DMS 273 treated with DMSO at 0.1 percent for 48 hours (cell line): ENCODE results near the gene ASB4.

Experiments used
- DNase-seq: peaks from one replicate; lab custom pipeline; 2025; lab: John Stamatoyannopoulos, UW

Gene ASB4

DNA sequence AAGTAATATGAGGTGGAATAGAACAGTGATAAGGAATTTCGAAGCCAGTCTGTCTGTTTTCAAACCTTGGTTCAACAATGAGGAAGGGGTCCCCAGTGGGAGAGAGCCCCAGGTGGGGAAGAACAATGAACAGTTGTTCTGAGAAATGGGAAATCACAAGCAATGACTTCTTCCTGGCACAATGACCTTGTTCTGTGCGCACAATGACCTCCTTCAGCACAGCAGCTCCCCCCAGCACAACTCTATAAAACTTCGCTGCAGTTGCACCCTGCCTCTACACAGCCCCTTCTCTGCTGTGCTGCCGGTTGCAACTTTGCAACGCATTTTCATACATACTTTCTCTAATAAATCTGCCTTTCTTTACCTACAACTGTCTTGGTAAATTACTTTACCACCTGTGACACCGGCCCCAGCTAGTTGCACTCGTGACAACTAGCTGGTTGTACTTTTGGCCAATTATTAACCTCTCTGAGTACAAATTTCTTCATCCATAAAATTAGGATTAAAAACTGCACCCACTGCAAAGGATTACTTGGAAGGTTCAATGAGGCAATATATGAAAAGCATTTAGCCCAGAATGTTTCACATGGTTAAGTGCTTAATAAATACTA lies 40.5 kb downstream of the ASB4 start:
- no peak for DNase-seq

DNA sequence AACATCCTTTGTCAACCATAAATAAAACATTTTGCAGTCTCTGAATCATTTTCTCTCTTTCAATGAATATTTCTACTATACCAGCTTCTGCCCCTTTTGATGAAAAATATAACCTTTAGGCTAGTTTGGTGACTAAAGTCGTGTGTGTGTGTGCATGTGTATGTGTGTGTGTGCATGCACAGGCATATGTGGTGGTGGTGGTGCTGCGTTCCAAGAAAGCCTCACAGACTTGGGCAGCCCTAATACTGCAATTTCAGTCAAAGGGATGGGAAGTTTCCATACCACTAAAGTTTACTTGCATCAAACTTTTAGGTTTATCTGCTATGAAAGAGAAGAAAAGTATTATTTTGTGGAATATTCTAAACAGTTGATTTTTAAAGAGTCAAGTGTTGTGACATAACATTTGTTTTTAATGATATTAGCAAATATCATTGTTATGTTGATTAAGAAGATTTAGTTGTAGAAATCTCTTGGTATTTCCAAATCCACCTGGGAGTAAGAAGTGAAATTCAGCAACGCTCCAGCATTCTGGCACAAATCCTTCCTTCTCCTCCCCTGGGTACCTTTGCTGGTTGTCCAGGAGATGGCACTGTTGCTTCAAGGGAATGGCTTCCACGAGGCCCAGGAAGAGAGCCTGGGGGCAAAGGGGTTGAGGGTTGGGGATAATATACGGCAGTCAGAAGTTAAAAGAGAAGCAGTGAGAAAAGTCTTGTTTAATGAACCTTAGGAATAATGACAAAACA lies 41.5 kb downstream of the ASB4 start:
- DNase-seq, result peak; percentile 68

DNA sequence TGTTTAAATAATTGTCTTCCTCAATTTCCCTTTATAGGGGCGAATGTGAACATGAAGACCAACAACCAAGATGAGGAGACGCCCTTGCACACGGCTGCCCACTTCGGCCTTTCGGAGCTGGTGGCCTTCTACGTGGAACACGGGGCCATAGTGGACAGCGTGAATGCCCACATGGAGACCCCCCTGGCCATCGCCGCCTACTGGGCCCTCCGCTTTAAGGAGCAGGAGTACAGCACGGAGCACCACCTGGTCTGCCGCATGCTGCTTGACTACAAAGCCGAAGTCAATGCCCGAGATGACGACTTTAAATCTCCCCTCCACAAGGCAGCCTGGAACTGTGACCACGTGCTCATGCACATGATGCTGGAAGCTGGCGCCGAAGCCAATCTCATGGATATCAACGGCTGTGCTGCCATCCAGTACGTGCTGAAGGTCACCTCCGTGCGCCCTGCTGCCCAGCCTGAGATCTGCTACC lies 42.1 kb downstream of the ASB4 start:
- DNase-seq, result no peak

DNA sequence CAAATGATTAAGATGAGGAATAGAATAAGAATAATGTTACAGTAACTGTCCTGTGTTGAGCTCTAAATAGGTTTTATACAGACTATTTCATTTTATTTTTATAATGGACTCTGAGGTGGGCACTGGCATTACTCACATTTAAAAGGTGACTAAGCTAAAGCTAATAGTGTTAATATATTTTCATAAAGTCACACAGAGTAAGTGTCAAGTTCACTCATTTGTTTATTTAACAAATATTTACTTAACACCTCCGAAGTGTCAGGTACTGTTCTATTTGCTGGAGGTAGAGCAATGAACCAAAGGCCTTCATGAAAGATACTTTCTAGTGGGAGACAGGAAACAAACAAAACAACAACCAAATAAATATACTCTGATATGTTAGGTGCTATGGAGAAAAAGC lies 44.0 kb downstream of the ASB4 start:
- no peak for DNase-seq

DNA sequence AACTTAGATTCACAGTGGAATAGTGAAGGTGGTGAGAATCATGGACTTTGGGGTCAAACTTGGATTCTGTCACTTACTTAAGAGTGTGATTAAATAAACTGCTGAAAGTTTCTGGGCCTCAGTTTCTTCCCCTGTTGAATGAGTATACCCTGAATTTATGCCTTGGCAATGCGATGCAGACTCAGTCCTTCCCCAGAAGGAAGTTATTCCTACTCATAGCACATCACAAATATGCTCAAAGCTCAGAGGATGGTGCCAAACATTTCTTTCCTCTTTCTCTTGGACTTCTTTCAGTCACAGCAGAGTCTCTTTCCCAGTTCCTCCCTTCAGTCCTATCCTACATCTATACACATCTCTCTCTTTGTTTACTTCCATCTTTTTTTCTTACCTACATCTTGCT lies 45.1 kb downstream of the ASB4 start:
- DNase-seq, result no peak

DNA sequence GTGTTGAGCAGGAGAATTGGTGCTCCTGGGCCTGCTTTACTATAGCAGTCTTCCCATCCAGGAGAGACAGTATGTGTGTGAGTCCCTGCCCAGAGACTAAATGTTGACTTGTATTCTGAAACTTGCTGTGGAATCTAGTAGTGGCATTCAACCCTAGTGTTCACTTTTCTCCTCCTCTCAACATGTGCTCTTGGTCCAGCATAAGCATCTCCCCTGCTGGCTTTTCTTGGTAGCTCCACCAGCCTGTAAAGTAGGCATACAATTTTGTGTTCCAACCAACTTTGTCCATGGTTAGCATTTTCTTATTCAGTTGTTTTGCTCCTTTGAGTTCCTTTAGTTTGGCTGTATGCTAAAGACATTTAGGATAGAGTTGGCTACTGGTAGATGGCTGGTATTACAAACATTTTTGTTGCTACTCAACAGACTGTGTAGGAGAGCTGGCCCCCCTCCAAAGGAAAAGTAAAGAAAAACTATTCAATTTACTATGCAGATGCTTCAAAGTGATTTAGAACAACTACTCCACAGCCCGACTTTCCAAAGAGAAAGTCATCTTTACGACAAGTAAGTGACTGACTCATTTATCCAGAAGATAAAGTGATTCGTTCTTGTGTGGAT lies 46.0 kb downstream of the ASB4 start:
- no peak for DNase-seq

DNA sequence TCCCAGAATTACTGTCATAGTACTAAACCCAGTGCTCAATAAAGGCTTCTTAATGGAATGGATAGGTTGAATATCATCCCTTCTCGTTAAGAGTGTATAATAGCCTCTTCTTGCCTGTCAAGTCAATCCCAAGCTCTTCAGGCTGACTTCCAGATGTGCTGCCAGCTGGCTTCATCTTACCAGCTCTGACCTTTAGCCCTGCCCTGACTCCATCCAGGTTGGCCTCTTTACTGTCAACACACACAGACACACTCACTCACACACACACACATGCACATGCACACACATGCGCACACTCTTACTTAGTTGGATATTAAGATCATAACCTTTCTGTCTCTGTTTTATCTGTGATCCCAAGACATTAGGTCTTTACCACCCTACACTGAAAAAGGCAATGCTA lies 49.1 kb downstream of the ASB4 start:
- no peak for DNase-seq

DNA sequence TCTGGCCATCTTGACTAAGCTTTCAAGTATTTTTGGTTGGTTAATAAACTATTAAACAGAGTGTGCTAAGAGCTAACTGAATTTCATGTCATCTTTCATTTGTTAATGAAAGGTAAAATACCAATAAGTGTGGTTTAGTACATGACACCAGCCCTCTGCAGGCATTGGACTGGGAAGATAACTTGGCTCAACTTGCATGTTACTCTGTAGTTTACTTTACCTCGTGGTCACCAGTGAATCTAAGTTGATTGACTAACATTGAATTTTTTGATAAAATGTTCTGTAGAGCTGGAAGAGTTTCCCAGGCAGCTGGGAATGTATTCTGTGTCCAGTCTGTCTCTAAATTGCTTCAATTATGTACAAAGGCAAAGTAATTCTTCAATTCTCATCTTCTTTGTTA lies 49.9 kb downstream of the ASB4 start:
- no peak for DNase-seq

DNA sequence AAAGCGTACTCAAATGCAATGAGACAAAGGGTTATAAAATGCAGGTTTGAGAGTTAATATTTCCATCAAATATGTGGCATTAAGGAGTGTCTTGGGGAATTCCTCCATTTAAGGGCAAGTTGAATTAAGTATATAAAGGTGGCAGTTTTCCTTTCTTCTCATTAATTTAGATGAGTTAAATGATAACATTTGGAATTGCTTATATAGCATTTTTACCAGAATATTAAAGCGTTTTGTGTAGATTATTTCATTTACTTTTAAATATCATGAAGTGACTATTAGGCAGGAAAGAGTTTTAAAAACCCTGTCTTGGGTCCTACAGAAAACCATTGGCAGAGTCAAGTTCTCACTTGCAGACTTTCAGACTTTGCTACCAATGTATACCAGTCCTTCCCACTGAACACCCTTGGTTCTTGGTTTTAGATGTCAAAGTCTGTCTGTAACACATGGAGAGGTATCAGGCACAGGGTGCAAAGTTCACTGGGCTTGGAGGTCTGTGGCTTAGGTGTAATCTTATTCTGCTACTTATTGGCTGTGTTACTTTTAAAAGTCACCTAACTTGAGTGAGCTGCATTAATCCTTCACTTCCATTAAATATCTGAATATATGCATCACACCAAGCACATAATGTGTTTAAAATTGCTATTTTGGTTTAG lies 51.0 kb downstream of the ASB4 start:
- no peak for DNase-seq

DNA sequence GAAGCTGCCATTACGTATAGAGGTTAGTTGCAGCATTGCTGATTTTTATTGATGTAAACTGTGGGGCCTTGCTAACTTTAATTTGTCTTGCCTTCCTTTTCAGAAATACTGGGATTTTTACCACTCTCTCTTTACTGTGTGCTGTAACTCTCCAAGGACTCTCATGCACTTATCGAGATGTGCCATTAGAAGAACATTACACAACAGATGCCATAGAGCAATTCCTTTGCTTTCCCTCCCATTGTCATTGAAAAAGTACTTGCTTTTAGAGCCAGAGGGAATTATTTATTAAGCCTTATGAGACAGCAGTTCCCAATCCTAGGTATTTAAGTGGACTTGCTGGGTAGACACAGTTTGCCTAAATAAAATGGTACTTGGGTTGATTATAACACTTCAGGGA lies 51.7 kb downstream of the ASB4 start:
- DNase-seq, result no peak

DNA sequence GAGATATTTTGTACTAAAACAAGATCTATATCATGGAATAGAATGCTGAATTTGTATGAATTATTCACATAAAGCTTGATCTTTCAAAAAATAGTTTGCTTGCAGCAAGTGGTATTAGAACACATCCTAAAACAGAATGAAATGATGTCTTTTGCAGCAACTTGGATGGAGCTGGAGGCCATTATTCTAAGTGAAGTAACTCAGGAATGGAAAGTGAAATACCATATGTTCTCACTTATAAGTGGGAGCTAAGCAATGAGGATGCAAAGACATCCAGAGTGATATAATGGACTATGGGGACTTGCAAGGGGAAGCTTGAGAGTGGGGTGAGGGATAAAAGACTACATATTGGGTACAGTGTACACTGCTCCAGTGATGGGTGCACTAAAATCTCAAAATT lies 53.7 kb downstream of the ASB4 start:
- no peak for DNase-seq

DNA sequence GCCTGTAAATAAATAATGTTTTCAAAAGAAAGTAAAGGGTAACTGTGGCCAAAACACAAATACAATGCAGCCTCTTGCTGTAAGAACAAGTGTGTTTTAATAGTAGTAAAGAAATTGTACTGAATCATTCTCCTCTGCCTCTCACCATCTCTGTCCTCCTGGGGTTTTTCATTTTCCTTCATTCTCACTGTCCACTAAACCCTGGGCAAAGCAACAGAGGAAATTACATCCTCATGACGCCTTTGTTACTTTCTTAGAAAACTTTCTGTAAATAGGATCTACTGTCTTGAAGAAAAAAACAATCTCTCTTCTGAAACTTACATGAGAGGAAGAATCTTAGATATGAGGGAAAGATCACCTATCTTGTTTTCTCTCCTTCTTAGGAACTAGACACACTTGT lies 54.6 kb downstream of the ASB4 start:
- no peak for DNase-seq

DNA sequence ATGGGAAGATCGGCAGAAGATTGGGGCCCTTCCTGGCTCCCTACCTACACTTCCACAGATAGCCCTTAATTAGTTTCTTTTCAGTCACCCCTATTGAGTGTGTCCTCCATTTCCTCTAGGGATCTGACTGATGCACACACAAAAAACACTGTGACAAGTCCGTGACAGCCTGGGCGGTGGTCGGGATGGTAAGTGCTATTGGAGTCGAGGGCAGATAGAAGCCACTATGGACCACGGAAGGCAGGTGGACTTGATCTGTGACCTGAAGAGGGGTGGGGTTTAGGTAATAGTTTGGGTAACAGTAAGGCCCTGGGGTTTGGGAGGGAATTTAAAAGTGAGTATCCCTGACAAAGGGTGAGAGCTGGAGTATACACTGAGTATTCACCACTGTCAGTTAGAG lies 57.6 kb downstream of the ASB4 start:
- no peak for DNase-seq

DNA sequence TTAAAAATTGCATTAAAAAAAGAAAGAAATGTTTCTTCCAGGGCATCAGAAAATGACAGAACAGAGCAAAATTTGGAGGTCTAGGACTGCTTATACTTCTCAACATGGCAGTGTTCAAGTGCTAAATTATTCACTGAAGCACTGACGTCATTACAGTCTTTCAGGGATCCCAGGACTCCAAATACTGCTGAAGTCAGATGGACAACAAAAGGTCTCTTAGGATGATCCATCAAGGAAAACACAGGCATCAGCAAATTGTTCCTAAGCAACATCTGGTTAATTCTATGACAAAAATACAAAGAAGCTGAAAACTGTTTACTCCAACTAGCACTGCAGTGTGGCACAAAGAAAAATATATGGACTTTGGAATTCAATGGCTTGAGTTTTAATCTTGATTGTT lies 58.4 kb downstream of the ASB4 start:
- DNase-seq, result no peak

DNA sequence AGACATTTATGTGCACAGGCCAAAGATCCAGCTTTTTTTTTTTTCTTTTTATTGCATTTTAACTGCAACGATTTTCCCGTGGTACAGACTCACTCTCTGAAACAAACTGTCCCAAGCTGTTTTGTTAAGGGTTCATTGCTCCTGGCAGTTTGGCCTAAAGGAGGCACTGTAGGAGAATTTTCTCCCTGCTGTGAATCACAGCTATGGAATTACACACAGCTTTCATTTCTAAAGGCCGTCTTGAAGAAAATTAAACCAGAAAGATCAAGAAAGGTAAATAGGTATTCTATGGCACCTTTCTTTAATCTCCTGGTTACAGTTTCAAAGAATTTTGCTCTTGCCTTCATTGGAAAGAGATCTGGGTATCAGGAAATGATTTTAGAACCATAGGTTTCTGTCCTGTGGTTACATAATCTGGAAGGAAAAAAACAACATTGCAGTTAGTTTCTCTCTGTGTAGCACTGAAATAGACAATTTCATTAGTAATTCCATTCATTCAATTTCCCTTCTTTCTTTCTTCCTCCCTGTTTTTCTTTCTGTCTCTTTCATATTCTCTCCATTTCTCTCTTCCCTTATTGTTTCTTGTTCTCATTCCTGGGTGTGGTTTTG lies 59.4 kb downstream of the ASB4 start:
- peak; percentile 29 for DNase-seq

DNA sequence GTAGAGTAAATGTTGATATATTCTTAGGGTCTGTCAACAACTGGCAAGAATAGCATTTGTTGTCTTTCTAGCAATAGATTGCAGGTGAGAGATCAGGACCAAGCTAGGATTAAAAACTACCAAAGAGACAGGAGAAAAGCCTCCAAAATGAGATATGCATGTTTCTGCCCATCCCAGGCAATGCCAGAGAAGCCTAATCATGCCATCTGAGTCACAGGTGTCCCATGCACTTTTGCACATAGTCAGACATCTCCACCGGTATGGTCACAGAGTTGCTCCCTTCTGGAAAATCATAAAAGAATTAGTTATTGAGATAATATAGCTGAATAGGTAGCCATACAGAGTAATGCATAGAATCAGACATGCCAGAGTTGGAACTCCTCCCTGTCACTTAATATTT lies 59.9 kb downstream of the ASB4 start:
- DNase-seq, result no peak

DNA sequence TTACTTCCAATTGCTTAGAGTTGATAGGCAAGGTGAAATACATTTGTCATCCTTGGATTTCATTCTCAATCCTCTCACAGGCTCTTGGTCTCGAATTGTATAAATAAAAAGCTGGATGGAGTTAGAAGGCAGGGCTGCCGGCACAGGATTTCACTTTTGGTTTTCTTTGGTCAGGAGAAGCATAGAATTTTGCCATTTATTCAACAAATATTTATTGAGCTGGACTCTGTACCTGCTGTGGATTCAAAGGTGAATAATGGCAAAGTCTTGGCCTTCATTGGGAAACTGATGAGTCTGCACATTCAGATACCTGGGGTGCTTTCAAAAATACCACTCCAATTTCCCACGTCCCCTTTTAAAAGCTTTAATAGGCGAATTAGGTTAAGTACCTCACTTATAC lies 60.9 kb downstream of the ASB4 start:
- DNase-seq, result no peak

DNA sequence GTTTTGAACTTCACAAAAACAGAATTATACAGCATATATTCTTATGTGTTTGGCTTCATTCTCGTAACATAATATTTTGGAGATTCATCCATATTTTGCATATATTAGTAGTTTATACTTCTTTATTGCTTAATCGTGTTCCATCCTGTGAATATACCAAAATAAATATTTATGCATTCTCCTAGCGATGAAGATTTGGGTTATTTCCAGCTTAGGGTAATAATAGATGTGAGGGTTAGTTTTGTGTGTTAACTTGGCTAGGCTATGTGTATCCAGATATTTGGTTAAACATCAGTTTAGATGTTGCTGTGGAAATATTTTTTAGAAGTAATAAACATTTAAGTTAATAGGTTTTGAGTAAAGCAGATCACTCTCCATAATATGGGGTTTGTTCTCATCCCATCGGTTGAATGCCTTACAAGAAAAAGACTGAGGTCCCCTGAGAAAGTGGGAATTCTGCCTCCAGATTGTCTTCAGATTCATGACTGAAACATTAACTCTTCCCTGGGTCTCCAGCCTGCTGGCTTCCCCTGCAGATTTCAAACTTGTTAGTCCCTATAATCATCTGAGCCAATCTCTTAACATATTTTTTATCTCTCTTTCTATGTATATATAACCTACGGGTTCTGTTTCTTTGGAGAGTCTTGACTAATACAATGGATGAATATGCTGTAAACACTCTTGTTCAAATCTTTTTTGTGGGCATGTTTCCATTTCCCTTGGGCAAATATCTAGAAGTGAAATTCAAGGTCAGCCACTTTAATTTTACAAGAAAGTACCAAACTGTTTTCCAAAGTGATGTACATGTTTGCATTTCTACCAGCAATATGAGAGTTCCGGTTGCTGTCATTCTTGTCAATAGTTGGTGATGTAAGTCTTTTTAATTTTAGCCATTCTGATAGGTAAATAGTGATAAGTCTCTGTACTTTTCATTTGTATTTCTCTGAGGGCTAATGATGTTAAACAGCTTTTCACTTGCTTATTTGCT lies 61.9 kb downstream of the ASB4 start:
- DNase-seq, result no peak

DNA sequence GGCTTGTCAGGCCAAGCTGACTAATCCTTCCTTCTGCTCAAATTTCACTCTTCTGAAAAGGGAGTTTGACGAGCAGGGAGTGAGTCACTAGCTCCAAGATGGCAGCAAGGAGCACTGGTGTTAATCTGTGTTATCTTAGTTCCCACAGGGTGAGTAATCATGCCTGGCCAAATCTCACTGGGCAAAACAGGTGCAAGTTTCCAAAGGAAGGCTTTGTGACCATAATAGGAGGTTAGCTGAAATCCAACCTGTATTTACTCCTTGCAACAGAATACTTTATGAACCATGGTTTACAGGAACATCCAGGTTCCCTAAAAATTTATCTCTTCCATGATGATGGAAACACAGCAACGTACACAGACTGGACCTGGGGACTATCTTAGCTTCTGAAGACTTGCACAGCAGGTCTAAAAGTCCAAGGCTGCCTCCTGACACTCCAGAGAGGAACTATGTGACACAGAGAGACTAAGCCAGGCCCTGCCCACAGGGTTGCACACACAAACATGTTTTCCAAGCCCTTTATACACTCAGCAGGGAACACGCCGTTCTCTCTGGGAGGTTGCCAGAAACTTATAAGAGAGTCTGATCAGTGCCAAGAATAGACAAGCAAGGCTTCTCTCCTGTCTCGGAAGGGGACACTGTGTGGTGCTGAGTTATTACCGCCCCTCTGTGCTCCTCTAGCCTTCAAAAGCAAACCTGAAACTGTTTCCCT lies 64.2 kb downstream of the ASB4 start:
- peak; percentile 67 for DNase-seq

DNA sequence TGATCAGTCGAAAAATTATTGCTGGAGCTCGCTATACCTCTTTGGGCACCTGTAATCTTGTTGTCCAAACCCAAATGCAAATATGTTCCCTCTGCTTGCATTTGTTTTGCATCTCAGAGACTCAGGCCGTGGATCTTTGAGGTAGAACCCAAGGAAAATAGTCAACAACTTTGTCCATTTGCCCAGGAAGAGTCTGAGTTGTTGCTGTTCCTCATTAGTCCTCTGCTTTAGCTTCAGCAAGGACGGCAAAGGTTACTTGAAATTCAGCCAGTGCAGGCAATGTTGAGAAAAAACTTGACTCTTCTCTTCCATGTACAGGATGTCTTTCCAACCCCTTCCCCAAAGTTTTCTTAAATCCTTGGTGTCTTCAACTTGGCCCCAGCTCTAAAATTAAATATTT lies 64.8 kb downstream of the ASB4 start:
- no peak for DNase-seq
